Measurements from ENCODE around the gene PERM1.

DNA sequence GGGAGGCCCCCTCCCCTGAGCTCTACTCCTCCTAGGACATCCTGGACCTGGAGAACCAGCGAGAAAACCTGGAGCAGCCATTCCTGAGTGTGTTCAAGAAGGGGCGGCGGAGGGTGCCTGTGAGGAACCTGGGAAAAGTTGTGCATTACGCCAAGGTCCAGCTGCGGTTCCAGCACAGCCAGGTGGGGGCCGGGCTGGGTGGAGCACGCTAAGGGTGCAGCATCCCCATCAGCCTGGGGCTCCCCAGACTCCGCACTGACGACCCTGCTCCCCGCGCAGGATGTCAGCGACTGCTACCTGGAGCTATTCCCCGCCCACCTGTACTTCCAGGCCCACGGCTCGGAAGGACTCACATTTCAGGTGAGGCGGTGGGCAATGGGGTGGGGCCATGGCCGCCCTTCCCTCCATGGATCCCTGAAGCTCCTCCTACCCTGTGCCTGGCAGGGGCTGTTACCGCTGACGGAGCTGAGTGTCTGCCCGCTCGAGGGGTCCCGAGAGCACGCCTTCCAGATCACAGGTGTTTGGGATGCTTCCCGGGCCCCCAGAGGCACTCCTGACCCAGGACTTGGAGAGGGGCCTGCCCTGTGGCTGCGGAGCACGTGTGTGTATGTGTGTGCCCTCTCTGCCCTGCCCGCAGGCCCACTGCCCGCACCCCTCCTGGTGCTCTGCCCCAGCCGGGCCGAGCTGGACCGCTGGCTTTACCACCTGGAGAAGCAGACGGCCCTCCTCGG is 11.5 kb downstream of the PERM1 start:
- TF ChIP-seq, protein P1, sequence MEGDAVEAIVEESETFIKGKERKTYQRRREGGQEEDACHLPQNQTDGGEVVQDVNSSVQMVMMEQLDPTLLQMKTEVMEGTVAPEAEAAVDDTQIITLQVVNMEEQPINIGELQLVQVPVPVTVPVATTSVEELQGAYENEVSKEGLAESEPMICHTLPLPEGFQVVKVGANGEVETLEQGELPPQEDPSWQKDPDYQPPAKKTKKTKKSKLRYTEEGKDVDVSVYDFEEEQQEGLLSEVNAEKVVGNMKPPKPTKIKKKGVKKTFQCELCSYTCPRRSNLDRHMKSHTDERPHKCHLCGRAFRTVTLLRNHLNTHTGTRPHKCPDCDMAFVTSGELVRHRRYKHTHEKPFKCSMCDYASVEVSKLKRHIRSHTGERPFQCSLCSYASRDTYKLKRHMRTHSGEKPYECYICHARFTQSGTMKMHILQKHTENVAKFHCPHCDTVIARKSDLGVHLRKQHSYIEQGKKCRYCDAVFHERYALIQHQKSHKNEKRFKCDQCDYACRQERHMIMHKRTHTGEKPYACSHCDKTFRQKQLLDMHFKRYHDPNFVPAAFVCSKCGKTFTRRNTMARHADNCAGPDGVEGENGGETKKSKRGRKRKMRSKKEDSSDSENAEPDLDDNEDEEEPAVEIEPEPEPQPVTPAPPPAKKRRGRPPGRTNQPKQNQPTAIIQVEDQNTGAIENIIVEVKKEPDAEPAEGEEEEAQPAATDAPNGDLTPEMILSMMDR (IDR thresholded peaks at IDR 0.05): no peak
- TF ChIP-seq POLR2A (IDR thresholded peaks at IDR 0.05) (no peak), POLR2AphosphoS5 (IDR thresholded peaks at IDR 0.05) (no peak)

All from upper lobe of left lung (tissue), 4 donors.